K562 (cell line): ENCODE data around the gene CACYBP. TPM values are rescaled to one million over a fixed set of nuclear protein-coding genes. Genes with fewer than 3 reads are reported as not detected.

ENCODE experiments used
- ATAC-seq: fragments of 200-7000 bp; cut with Tn5 transposase; 3 replicates; pipeline ENCODE4 v1.9.1; 2020; ENCODE audit warnings: moderate library complexity
- BruUV-seq: library from RNA; stranded (reverse); fragments of 400-500 nt; replicated peaks from 2 replicates; lab custom pipeline; 2021; lab: Mats Ljungman, UMichigan
- CTCF ChIA-PET: fragments of 300-600 bp; formaldehyde crosslinking; extraction: SDS; loops from one replicate; lab custom pipeline; 2021; ENCODE audit warnings: low intra/inter-chr PET ratio; lab: Yijun Ruan, JAX
- POLR2A ChIA-PET: fragments of 300-600, 350-650 bp; sonication (Branson Sonifier 250); formaldehyde crosslinking; extraction: SDS; loops from one replicate; lab custom pipeline; 2021; ENCODE audit warnings: antibody characterized with exemption, inconsistent platforms; lab: Yijun Ruan, JAX
- DNase-seq, 4 experiments: peaks; one replicate each; pipeline versions ENCODE4 v3.0.0 to v3.0.0-alpha.2; 2011 to 2018; ENCODE audit warnings: low spot score in 3 of 4, mixed read lengths in 3 of 4; ENCODE audit errors: extremely low read depth in 1 of 4
- FAIRE-seq: peaks from 2 replicates; lab custom pipeline; 2011; peaks lifted over from hg19 to GRCh38; lab: Jason Lieb, UNC
- H2AFZ ChIP-seq: 2 replicates; pipeline ENCODE4 v1.6.0; 2011; ENCODE audit warnings: low read depth, low read length, control low read depth, inconsistent platforms
- H3K27ac ChIP-seq: fragments of 200-600 bp; 3 replicates; pipeline ENCODE4 v1.8.0; 2011; ENCODE audit warnings: low read depth, mild to moderate bottlenecking, control low read depth, inconsistent platforms, low read length, moderate library complexity, mixed read lengths; ENCODE audit errors: extremely low read depth
- H3K27me3 ChIP-seq, 2 experiments: fragments of 300-600 bp in 1 of 2; 2 replicates in 1 of 2; 3 replicates in 1 of 2; pipeline versions ENCODE4 v1.6.0 to v1.8.0; 2011; ENCODE audit warnings: inconsistent platforms in 2 of 2, low read length in 2 of 2, mild to moderate bottlenecking in 1 of 2, mixed read lengths in 1 of 2, moderate library complexity in 1 of 2; ENCODE audit not compliant: control insufficient read depth in 2 of 2, insufficient read depth in 2 of 2
- H3K36me3 ChIP-seq: fragments of 300-600 bp; 3 replicates; pipeline ENCODE4 v1.8.0; 2011; ENCODE audit warnings: mild to moderate bottlenecking, low read length, inconsistent platforms; ENCODE audit not compliant: control insufficient read depth, insufficient read depth
- H3K4me1 ChIP-seq, 2 experiments: fragments of 200-600 bp in 1 of 2; replicated peaks in 1 of 2; 2 replicates in 1 of 2; 3 replicates in 1 of 2; pipeline versions ENCODE4 v1.5.1 to v1.8.0; 2011; ENCODE audit warnings: inconsistent platforms in 2 of 2, low read length in 2 of 2, mild to moderate bottlenecking in 1 of 2, mixed read lengths in 1 of 2, moderate library complexity in 1 of 2; ENCODE audit not compliant: control insufficient read depth in 2 of 2, insufficient read depth in 2 of 2
- H3K4me2 ChIP-seq: 2 replicates; pipeline ENCODE4 v1.6.1; 2011; ENCODE audit warnings: low read length, control low read depth, inconsistent platforms, mixed read lengths; ENCODE audit not compliant: insufficient read depth
- H3K4me3 ChIP-seq: fragments of 200-600 bp; sonication (generic), shearing (Covaris generic); 2 replicates; pipeline ENCODE4 v1.5.1; 2016; ENCODE audit warnings: control low read depth, inconsistent platforms
- H3K79me2 ChIP-seq: fragments of 200-600 bp; 3 replicates; pipeline ENCODE4 v1.8.0; 2011; ENCODE audit warnings: low read length, inconsistent platforms; ENCODE audit not compliant: control insufficient read depth, insufficient read depth
- H3K9ac ChIP-seq, 2 experiments: 2 replicates each; pipeline versions ENCODE4 v1.6.0 to v1.6.1; 2011; ENCODE audit warnings: low read depth in 2 of 2, low read length in 2 of 2, control low read depth in 1 of 2, inconsistent platforms in 1 of 2, mild to moderate bottlenecking in 1 of 2, mixed read lengths in 1 of 2; ENCODE audit not compliant: insufficient read depth in 1 of 2
- H3K9me1 ChIP-seq: one replicate; pipeline ENCODE4 v1.6.0; 2011; ENCODE audit warnings: inconsistent platforms, mild to moderate bottlenecking, low read length, moderate library complexity; ENCODE audit not compliant: control insufficient read depth, insufficient read depth
- H3K9me3 ChIP-seq: replicated peaks from 2 replicates; pipeline ENCODE4 v1.5.1; 2011; ENCODE audit warnings: low read depth, low read length, inconsistent platforms; ENCODE audit not compliant: control insufficient read depth, insufficient read depth
- H4K20me1 ChIP-seq: replicated peaks from 2 replicates; pipeline ENCODE4 v1.6.1; 2011; ENCODE audit warnings: low read length, inconsistent platforms, mixed read lengths; ENCODE audit not compliant: control insufficient read depth, insufficient read depth
- CBX8 ChIP-seq: fragments of 200-600 bp; sonication (generic); IDR thresholded peaks from 2 replicates; pipeline ENCODE4 v1.6.1; 2012; ENCODE audit warnings: borderline replicate concordance, mixed run types, low read depth, mild to moderate bottlenecking, moderate library complexity, mixed read lengths, low read length, control low read depth, inconsistent platforms; ENCODE audit not compliant: poor library complexity, severe bottlenecking; ENCODE audit errors: extremely low read depth
- HMG20A ChIP-seq: fragments of 450-650 bp; formaldehyde crosslinking; conservative IDR thresholded peaks from 2 replicates; pipeline ENCODE4 v1.4.0; 2020; ENCODE audit warnings: mild to moderate bottlenecking, mixed read lengths
- KDM1A ChIP-seq, 2 experiments: fragments of 450-650 bp; IDR thresholded peaks; 2 replicates each; pipeline ENCODE4 v1.6.1; 2016; ENCODE audit warnings: mild to moderate bottlenecking in 2 of 2
- KLF16 ChIP-seq: IDR thresholded peaks from 2 replicates; pipeline ENCODE4 v1.6.1; 2016; ENCODE audit warnings: antibody characterized with exemption
- NR2C1 ChIP-seq, 2 experiments: fragments of 450-650 bp; IDR thresholded peaks; 2 replicates each; pipeline ENCODE4 v1.6.1; 2017; ENCODE audit warnings: mild to moderate bottlenecking in 2 of 2, antibody characterized with exemption in 1 of 2, inconsistent platforms in 1 of 2, missing compliant biosample characterization in 1 of 2, missing genetic modification characterization in 1 of 2
- NR2C2 ChIP-seq, 2 experiments: fragments of 200-800 bp in 1 of 2; sonication (Bioruptor generic) in 1 of 2; sonication (generic) in 1 of 2; formaldehyde crosslinking in 1 of 2; IDR thresholded peaks; 2 replicates each; pipeline versions ENCODE4 v1.6.1 to v1.8.0; 2016 to 2022; ENCODE audit warnings: mild to moderate bottlenecking in 1 of 2, missing compliant biosample characterization in 1 of 2, missing genetic modification characterization in 1 of 2, missing genetic modification reagents in 1 of 2
- RUNX1 ChIP-seq: sonication (generic); IDR thresholded peaks from 2 replicates; pipeline ENCODE4 v1.6.1; 2016; ENCODE audit warnings: antibody characterized with exemption, low read depth
- SMARCA4 ChIP-seq: fragments of 450-650 bp; IDR thresholded peaks from 2 replicates; pipeline ENCODE4 v1.6.1; 2016
- SREBF1 ChIP-seq: fragments of 150-350 bp; IDR thresholded peaks from 2 replicates; pipeline ENCODE4 v1.6.1; 2014; ENCODE audit warnings: antibody characterized with exemption, low read depth, low read length, borderline replicate concordance
- TEAD2 ChIP-seq: fragments of 450-650 bp; IDR thresholded peaks from 2 replicates; pipeline ENCODE4 v1.6.1; 2016; ENCODE audit warnings: missing genetic modification characterization, control low read depth, missing compliant biosample characterization
- ZNF512 ChIP-seq: IDR thresholded peaks from 2 replicates; pipeline ENCODE4 v1.6.1; 2016; ENCODE audit warnings: missing genetic modification characterization, missing compliant biosample characterization
- WGBS: fragments of 100-300 bp; shearing (Covaris generic); methylation state at CpG from one replicate; pipeline ENCODE4 v1.1.6; 2016; ENCODE audit warnings: low coverage, mixed read lengths; ENCODE audit not compliant: insufficient coverage; ENCODE audit errors: missing lambda C conversion rate; 5-methylcytosine and 5-hydroxymethylcytosine counted together
- in situ Hi-C: fragments of 300-500 bp; cut with MboI; formaldehyde crosslinking; loops from 4 replicates; pipeline ENCODE4 v1.15.0; 2018; ENCODE audit warnings: inconsistent platforms, mixed read lengths
- intact Hi-C: fragments of 100-400 bp; cut with micrococcal nuclease; formaldehyde crosslinking; loops from 2 replicates; pipeline ENCODE4 v1.14.2; 2022
- polyA plus RNA-seq, 8 experiments: library from polyadenylated mRNA; depleted of rRNA in 4 of 8; stranded (reverse) in 5 of 8; unstranded in 3 of 8; fragments of >200 nt; fragmentation: Nextera tagmentation in 2 of 8; fragmentation: Illumina TruSeq in 1 of 8; extraction: Ambion mirVana in 2 of 8; extraction: Trizol in 1 of 8; gene quantifications; 2 replicates each; pipeline versions ENCODE4 v1.2.1 to v1.2.3, GENCODE V29; 2011 to 2014; ENCODE audit warnings: inconsistent platforms in 1 of 8, missing spikeins in 1 of 8
- total RNA-seq, 7 experiments: library from RNA; depleted of rRNA in 6 of 7; stranded (reverse); fragments of >200 nt in 6 of 7; fragmentation: Illumina TruSeq in 2 of 7; extraction: Trizol in 2 of 7; gene quantifications; 2 replicates each; pipeline versions ENCODE4 v1.2.1 to v1.2.3, GENCODE V29; 2011 to 2021; ENCODE audit warnings: low replicate concordance in 1 of 7
- TF ChIP-seq, protein P1 (sequence below): fragments of 250-450 bp; sonication (Bioruptor Pico); IDR thresholded peaks from 2 replicates; pipeline ENCODE4 v1.5.0; 2021; ENCODE audit warnings: mild to moderate bottlenecking, moderate library complexity
- TF ChIP-seq, protein P2 (sequence below): sonication (generic); formaldehyde crosslinking; IDR thresholded peaks from 2 replicates; pipeline ENCODE4 v1.8.1; 2023; ENCODE audit warnings: mild to moderate bottlenecking, missing genetic modification reagents

CACYBP gene
- total and polyA plus RNA-seq, 9 of the 15 experiments (the other 6 are each of a cell fraction or from before 2014, with no cell fraction given) = 147 to 1,576 (median 488) TPM

DNA sequence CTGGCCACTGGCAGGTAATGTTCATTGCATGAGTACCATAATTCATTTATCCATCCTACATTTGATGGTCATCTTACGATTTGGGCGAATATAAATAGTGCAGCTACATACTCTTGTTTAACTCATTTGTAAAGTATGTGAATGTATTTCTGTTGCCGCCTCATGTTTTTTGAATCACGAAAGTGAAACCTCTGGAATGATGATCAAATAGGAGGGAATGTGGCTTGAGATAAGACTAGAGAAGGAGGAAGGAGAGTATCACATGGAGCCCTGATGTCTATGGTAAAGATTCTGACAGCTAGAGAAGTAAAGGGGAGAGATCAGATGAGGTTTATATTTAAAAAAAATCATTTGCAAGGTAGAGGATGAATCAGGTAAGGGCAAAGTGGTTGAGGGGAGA, 15.5 kb downstream of the CACYBP start (continued):
- no peak for TF ChIP-seq ZNF512 (tag)
- TF ChIP-seq TEAD2 (tag) = no peak
- TF ChIP-seq, protein P1, sequence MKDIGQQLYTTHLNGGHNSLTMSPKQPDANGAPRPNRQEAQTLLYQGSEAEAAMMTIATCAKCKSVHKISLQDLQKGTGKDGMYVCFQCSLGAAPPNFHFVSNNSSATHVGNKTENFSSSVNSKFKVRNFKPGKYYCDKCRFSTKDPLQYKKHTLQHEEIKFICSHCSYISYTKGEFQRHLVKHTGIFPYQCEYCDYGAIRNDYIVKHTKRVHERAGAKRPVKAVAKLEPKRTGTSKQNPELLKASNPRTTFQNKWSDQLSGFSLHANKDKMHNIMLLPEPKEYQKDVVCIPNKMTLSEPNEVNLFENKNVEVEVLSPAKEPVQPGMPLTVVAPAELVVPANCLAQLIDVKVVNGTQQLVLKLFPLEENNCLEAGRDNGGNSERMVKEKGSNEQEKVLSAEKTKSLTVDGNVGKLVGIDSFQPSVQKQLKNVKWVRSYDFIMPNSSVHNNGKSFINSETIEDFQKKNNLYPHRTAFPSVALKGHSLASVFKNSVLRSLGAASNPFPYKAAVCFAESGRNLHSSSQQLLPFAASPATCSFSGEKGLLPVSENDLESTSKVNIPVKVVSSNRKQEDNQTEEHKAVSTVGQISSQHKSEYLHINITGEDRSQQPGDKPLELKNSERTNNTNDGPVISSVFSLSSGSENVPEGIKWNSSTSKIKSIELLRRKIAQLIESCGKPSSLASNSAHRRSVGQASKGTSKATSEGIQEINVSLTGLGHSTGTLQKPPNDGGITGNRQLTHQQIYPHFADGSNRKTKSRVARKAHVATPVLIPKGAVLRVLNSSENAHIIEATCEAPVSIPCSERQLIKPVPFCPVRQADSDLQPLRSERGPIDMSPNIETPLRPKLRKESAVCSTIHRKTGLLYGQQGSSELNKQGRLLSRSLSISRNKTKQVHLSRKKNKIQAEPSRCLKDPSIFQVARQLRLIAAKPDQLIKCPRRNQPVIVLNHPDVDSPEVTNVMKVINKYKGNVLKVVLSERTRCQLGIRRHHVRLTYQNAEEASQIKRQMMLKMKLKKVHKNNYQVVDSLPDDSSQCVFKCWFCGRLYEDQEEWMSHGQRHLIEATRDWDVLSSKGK (CRISPR knock-in tag) = no peak
- TF ChIP-seq RUNX1 = no peak

DNA sequence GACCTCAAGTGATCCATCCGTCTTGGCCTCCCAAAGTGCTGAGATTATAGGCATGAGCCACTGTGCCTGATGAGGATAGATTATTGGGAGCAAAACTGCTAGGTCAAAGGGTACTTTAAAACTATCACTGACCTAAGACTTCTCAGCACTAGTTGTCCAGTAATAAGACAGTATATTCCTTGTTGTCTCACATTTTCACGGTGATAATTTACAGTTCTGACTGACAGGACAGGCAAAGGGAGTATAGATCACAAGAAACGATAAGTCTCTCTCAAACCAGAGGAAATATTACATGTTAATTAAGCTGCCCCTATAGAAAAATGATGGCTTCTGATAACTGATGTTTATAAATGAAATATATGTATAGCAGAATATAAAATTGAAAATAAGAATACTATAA, 19.8 kb downstream of the CACYBP start:
- peaks cover 66% of the 10 kb centered on the region for H3K36me3 ChIP-seq
- H3K27ac ChIP-seq = no peak overlapping the region
- BruUV-seq = no TSS peak
- no peak overlapping the region; the same call in 1 of the 2 replicates for H3K4me2 ChIP-seq
- H3K27me3 ChIP-seq = no peaks in the 10 kb centered on the region
- no peaks in the 10 kb centered on the region for H3K9me1 ChIP-seq
- H3K79me2 ChIP-seq = peaks cover 46% of the 10 kb centered on the region
- no peak overlapping the region for H3K9ac ChIP-seq
- WGBS = 16% methylated on average over 3 of the region's 3 CpGs
- peaks cover 7 to 11% of the 10 kb centered on the region in 2 experiments; a peak in 4 of 5 replicates for H3K4me1 ChIP-seq
- no peaks in the 10 kb centered on the region for H4K20me1 ChIP-seq
- H3K9me3 ChIP-seq = no peaks in the 10 kb centered on the region
- DNase-seq (no peak), ATAC-seq (no peak), FAIRE-seq (no peak)
- intact Hi-C loops (no loop called here), in situ Hi-C loops (no loop called here)
- no peak overlapping the region for H2AFZ ChIP-seq
- CTCF ChIA-PET = no interaction called here
- POLR2A ChIA-PET = interaction anchor here (1.9 kb wide), 1 partner anchor 19 kb away, joined by 4 read pairs; the partner anchor contains the start of gene CACYBP
- no peak overlapping the region for H3K4me3 ChIP-seq
- no peak for TF ChIP-seq CBX8
- TF ChIP-seq KDM1A (IDR thresholded peaks at IDR 0.05) = peak in 1 of 2 experiments; percentile 45; a peak in 2 of 4 replicates
- 0 out of 2 replicates have a peak, but pooled peaks have one; percentile 15 for TF ChIP-seq NR2C1 (IDR thresholded peaks at IDR 0.05)
- no peak for TF ChIP-seq NR2C1 (tag; IDR thresholded peaks at IDR 0.05)
- TF ChIP-seq SREBF1 = no peak
- TF ChIP-seq NR2C2 (CRISPR knock-in tag; IDR thresholded peaks at IDR 0.05) = no peak
- peak; percentile 45; the same call in 1 of the 2 replicates for TF ChIP-seq NR2C2 (tag; IDR thresholded peaks at IDR 0.05)
- TF ChIP-seq SMARCA4 = peak; percentile 19; the same call in 1 of the 2 replicates
- peak; percentile 18; the same call in 1 of the 2 replicates for TF ChIP-seq KLF16
- no peak for TF ChIP-seq HMG20A (CRISPR knock-in tag)
- TF ChIP-seq, protein P2, sequence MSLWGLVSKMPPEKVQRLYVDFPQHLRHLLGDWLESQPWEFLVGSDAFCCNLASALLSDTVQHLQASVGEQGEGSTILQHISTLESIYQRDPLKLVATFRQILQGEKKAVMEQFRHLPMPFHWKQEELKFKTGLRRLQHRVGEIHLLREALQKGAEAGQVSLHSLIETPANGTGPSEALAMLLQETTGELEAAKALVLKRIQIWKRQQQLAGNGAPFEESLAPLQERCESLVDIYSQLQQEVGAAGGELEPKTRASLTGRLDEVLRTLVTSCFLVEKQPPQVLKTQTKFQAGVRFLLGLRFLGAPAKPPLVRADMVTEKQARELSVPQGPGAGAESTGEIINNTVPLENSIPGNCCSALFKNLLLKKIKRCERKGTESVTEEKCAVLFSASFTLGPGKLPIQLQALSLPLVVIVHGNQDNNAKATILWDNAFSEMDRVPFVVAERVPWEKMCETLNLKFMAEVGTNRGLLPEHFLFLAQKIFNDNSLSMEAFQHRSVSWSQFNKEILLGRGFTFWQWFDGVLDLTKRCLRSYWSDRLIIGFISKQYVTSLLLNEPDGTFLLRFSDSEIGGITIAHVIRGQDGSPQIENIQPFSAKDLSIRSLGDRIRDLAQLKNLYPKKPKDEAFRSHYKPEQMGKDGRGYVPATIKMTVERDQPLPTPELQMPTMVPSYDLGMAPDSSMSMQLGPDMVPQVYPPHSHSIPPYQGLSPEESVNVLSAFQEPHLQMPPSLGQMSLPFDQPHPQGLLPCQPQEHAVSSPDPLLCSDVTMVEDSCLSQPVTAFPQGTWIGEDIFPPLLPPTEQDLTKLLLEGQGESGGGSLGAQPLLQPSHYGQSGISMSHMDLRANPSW (CRISPR knock-in tag) = no peak
